HCT116 (cell line): Measurements from ENCODE around the gene PACRG. TPM values are rescaled to one million over a fixed set of nuclear protein-coding genes. Genes with fewer than 3 reads are reported as not detected.

Experiments used
- ATAC-seq: fragments of 200-7000 bp; cut with Tn5 transposase; 2 replicates; pipeline ENCODE4 v1.9.1; 2020; ENCODE audit warnings: mild to moderate bottlenecking, moderate library complexity
- BruUV-seq: library from RNA; stranded (reverse); fragments of 400-500 nt; replicated peaks from 2 replicates; lab custom pipeline; 2021; lab: Mats Ljungman, UMichigan
- CTCF ChIA-PET: fragments of 300-600 bp; sonication (Branson Sonifier 250); formaldehyde crosslinking; loops from one replicate; lab custom pipeline; 2021; ENCODE audit warnings: antibody characterized with exemption; lab: Charles Lee
- POLR2A ChIA-PET: fragments of 300-600, 350-600 bp; sonication (Branson Sonifier 250); formaldehyde crosslinking; loops from one replicate; lab custom pipeline; 2021; ENCODE audit warnings: antibody characterized with exemption; lab: Charles Lee
- RAD21 ChIA-PET, 2 experiments: fragments of 300-600 bp; sonication (Branson Sonifier 250); formaldehyde crosslinking; loops; one replicate each; lab custom pipeline; 2023; ENCODE audit warnings: low total read pairs in 2 of 2; ENCODE audit not compliant: uncharacterized antibody in 2 of 2, unreplicated experiment in 2 of 2, low non-redundant PET in 1 of 2; lab: Charles Lee
- DNase-seq: peaks from one replicate; pipeline ENCODE4 v3.0.0-alpha.2; 2010; ENCODE audit warnings: low read depth, low spot score
- H2AFZ ChIP-seq: fragments of 200-600 bp; shearing (Covaris generic), sonication (generic); 2 replicates; pipeline ENCODE4 v1.6.1; 2017; ENCODE audit warnings: low read depth, mixed run types, mixed read lengths, antibody characterized with exemption, low read length; ENCODE audit not compliant: poor library complexity, severe bottlenecking
- H3K27ac ChIP-seq: 2 replicates; pipeline ENCODE4 v1.5.1; 2012; ENCODE audit warnings: low read depth, low read length
- H3K27me3 ChIP-seq: fragments of 200-600 bp; sonication (generic); 2 replicates; pipeline ENCODE4 v1.6.1; 2016; ENCODE audit warnings: mixed run types, low read length, mixed read lengths; ENCODE audit not compliant: insufficient read depth
- H3K36me3 ChIP-seq, 2 experiments: fragments of 200-500 bp in 1 of 2; fragments of 200-600 bp in 1 of 2; sonication (Bioruptor generic) in 1 of 2; sonication (generic) in 1 of 2; 2 replicates each; pipeline versions ENCODE4 v1.5.1 to v1.6.1; 2014 to 2016; ENCODE audit warnings: low read length in 2 of 2, inconsistent platforms in 1 of 2, mixed read lengths in 1 of 2, mixed run types in 1 of 2; ENCODE audit not compliant: insufficient read depth in 2 of 2, control insufficient read depth in 1 of 2
- H3K4me1 ChIP-seq, 2 experiments: fragments of 200-600 bp in 1 of 2; sonication (generic) in 1 of 2; 2 replicates each; pipeline versions ENCODE4 v1.5.1 to v1.6.1; 2012 to 2017; ENCODE audit warnings: low read length in 2 of 2, inconsistent platforms in 1 of 2, mild to moderate bottlenecking in 1 of 2, mixed read lengths in 1 of 2, mixed run types in 1 of 2, moderate library complexity in 1 of 2; ENCODE audit not compliant: insufficient read depth in 2 of 2, control insufficient read depth in 1 of 2
- H3K4me2 ChIP-seq: fragments of 200-600 bp; sonication (generic); 2 replicates; pipeline ENCODE4 v1.6.1; 2017; ENCODE audit warnings: mixed run types, low read length, mixed read lengths
- H3K4me3 ChIP-seq, 2 experiments: fragments of 200-600 bp in 1 of 2; sonication (generic) in 1 of 2; replicated peaks in 1 of 2; 2 replicates each; pipeline ENCODE4 v1.5.1; 2011 to 2016; ENCODE audit warnings: low read length in 2 of 2, control low read depth in 1 of 2, low read depth in 1 of 2, mild to moderate bottlenecking in 1 of 2, mixed read lengths in 1 of 2, mixed run types in 1 of 2
- H3K79me2 ChIP-seq: fragments of 200-600 bp; sonication (generic); 2 replicates; pipeline ENCODE4 v1.6.1; 2017; ENCODE audit warnings: mild to moderate bottlenecking, mixed run types, low read length, moderate library complexity, mixed read lengths; ENCODE audit not compliant: insufficient read depth
- H3K9ac ChIP-seq: fragments of 200-600 bp; sonication (generic); 2 replicates; pipeline ENCODE4 v1.6.1; 2016; ENCODE audit warnings: low read length, mixed read lengths
- H3K9me2 ChIP-seq: fragments of 200-600 bp; sonication (generic), shearing (Covaris generic); 2 replicates; pipeline ENCODE4 v1.6.1; 2017; ENCODE audit warnings: mixed run types, mild to moderate bottlenecking, moderate library complexity; ENCODE audit not compliant: insufficient read depth
- H3K9me3 ChIP-seq, 2 experiments: fragments of 200-500 bp in 1 of 2; fragments of 200-600 bp in 1 of 2; sonication (Bioruptor generic) in 1 of 2; sonication (generic) in 1 of 2; 2 replicates each; pipeline ENCODE4 v1.6.1; 2014 to 2017; ENCODE audit warnings: low read length in 2 of 2, mixed read lengths in 2 of 2, inconsistent platforms in 1 of 2, low read depth in 1 of 2, mild to moderate bottlenecking in 1 of 2, mixed run types in 1 of 2, moderate library complexity in 1 of 2; ENCODE audit not compliant: control insufficient read depth in 1 of 2, insufficient read depth in 1 of 2
- H4K20me1 ChIP-seq: fragments of 200-600 bp; sonication (generic), shearing (Covaris generic); 2 replicates; pipeline ENCODE4 v1.6.1; 2017; ENCODE audit warnings: mixed run types, mild to moderate bottlenecking, moderate library complexity; ENCODE audit not compliant: insufficient read depth
- CEBPB ChIP-seq: IDR thresholded peaks from 2 replicates; pipeline ENCODE4 v1.6.1; 2012; ENCODE audit warnings: low read depth
- EZH2 ChIP-seq: fragments of 200-600 bp; sonication (generic); IDR thresholded peaks from 2 replicates; pipeline ENCODE4 v1.6.1; 2017; ENCODE audit warnings: antibody characterized with exemption, mixed run types
- POLR2AphosphoS5 ChIP-seq: IDR thresholded peaks from 2 replicates; pipeline ENCODE4 v1.6.1; 2011; ENCODE audit warnings: mild to moderate bottlenecking, low read depth, low read length, moderate library complexity
- SIN3A ChIP-seq: IDR thresholded peaks from 2 replicates; pipeline ENCODE4 v1.6.1; 2012; ENCODE audit warnings: low read depth
- TCF7L2 ChIP-seq: IDR thresholded peaks from 2 replicates; pipeline ENCODE4 v1.7.0; 2011; ENCODE audit warnings: borderline replicate concordance, inconsistent platforms; ENCODE audit not compliant: insufficient read depth, insufficient read length; ENCODE audit errors: extremely low read depth
- YY1 ChIP-seq: IDR thresholded peaks from 2 replicates; pipeline ENCODE4 v1.6.1; 2011; ENCODE audit warnings: low read length, low read depth, moderate library complexity, mild to moderate bottlenecking; ENCODE audit not compliant: insufficient replicate concordance; ENCODE audit errors: extremely low read depth
- ZBTB33 ChIP-seq: IDR thresholded peaks from 2 replicates; pipeline ENCODE4 v1.6.1; 2011; ENCODE audit warnings: mild to moderate bottlenecking, low read length, moderate library complexity; ENCODE audit not compliant: insufficient replicate concordance; ENCODE audit errors: extremely low read depth
- intact Hi-C: fragments of 100-400 bp; cut with micrococcal nuclease; formaldehyde crosslinking; loops from 2 replicates; pipeline ENCODE4 v1.10.0; 2022
- total RNA-seq: library from RNA; stranded (reverse); gene quantifications from one replicate; pipeline ENCODE4 v1.2.1, GENCODE V29; 2021; ENCODE audit not compliant: unreplicated experiment

PACRG gene
- total RNA-seq, 1 experiment from 2014 or later: 0.71 TPM

DNA sequence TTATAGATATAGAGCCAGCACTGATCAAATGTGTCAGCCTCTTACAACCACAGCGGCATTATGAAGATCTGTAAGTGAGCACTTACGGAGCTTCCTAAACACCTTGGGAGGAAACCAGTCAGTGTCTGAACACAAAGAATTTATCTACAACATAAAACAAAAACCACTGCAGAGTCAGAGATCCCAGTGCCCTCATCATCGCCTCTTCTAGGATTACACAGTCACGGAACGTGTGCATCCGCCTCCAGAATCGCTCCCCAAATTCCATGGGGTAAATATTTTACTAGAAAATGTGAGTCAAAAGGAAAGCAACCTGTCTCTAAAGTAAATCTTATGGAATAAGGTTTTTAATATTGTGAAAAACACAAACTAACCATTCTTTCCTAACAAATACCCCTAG, 243.6 kb downstream of the PACRG start:
- TF ChIP-seq YY1 (no peak), ZBTB33 (no peak), POLR2AphosphoS5 (no peak), TCF7L2 (no peak), EZH2 (no peak), CEBPB (no peak), SIN3A (no peak)
- H3K36me3 ChIP-seq: no peaks in the 10 kb centered on the region
- H3K4me1 ChIP-seq: no peaks in the 10 kb centered on the region
- ChIA-PET POLR2A (no interaction called here), RAD21 (no interaction called here), CTCF (no interaction called here)
- no peaks in the 10 kb centered on the region for H3K27me3 ChIP-seq
- no TSS peak for BruUV-seq
- DNase-seq (no peak), ATAC-seq (no peak)
- no peak overlapping the region for H3K4me2 ChIP-seq
- no peak overlapping the region for H3K27ac ChIP-seq
- intact Hi-C loops: no loop called here
- H2AFZ ChIP-seq: no peak overlapping the region
- H3K9me2 ChIP-seq: no peaks in the 10 kb centered on the region
- no peak overlapping the region for H3K4me3 ChIP-seq
- H3K9me3 ChIP-seq: no peaks in the 10 kb centered on the region
- no peak overlapping the region for H3K9ac ChIP-seq
- H4K20me1 ChIP-seq: no peaks in the 10 kb centered on the region
- no peaks in the 10 kb centered on the region for H3K79me2 ChIP-seq
